CD4-positive, alpha-beta T cell treated with Interleukin-15 for 1 hour (primary cell): ENCODE measurements around the gene CCDC148.

Experiments used
- DNase-seq: peaks from one replicate; pipeline ENCODE4 v3.0.0-alpha.2; 2020

The CCDC148 gene

GRCh38 chr2:158202161-158202815, 254.3 kb downstream of the CCDC148 start:
- DNase-seq: no peak

GRCh38 chr2:158199928-158200650, 256.5 kb downstream of the CCDC148 start:
- no peak for DNase-seq

GRCh38 chr2:158197940-158198339, 258.6 kb downstream of the CCDC148 start:
- DNase-seq: no peak

- no peak for DNase-seq
Measured at GRCh38 chr2:158194229-158194628, 262.3 kb downstream of the CCDC148 start.

GRCh38 chr2:158192515-158193443, 263.8 kb downstream of the CCDC148 start:
- DNase-seq: no peak

- DNase-seq: no peak
Measured at GRCh38 chr2:158191076-158191895, 265.3 kb downstream of the CCDC148 start.

- DNase-seq: no peak
Measured at GRCh38 chr2:158189526-158189925, 267.0 kb downstream of the CCDC148 start.

GRCh38 chr2:158187908-158188307, 268.6 kb downstream of the CCDC148 start:
- no peak for DNase-seq

GRCh38 chr2:158184556-158185343, 271.8 kb downstream of the CCDC148 start:
- no peak for DNase-seq

GRCh38 chr2:158184001-158184400, 272.6 kb downstream of the CCDC148 start:
- no peak for DNase-seq

- no peak for DNase-seq
Measured at GRCh38 chr2:158182676-158183295, 273.8 kb downstream of the CCDC148 start.

GRCh38 chr2:158181171-158181570, 275.4 kb downstream of the CCDC148 start:
- no peak for DNase-seq

GRCh38 chr2:158179660-158180059, 276.9 kb downstream of the CCDC148 start:
- no peak for DNase-seq

- DNase-seq: no peak
Measured at GRCh38 chr2:158178646-158179045, 277.9 kb downstream of the CCDC148 start.

GRCh38 chr2:158174956-158175355, 281.6 kb downstream of the CCDC148 start:
- no peak for DNase-seq

GRCh38 chr2:158174495-158174894, 282.1 kb downstream of the CCDC148 start:
- DNase-seq: no peak

- no peak for DNase-seq
Measured at GRCh38 chr2:158172719-158173118, 283.8 kb downstream of the CCDC148 start.

GRCh38 chr2:158154596-158154995, 302.0 kb downstream of the CCDC148 start:
- no peak for DNase-seq

GRCh38 chr2:158153270-158154015, 303.1 kb downstream of the CCDC148 start:
- DNase-seq: no peak

GRCh38 chr2:158144914-158145625, 311.5 kb downstream of the CCDC148 start:
- DNase-seq: no peak
